HepG2 (cell line): ENCODE results near the gene GLTPD2. TPM values are rescaled to one million over a fixed set of nuclear protein-coding genes. Genes with fewer than 3 reads are reported as not detected.

Experiments used
- ARID3A ChIP-seq: IDR thresholded peaks from 2 replicates; pipeline ENCODE4 v1.6.1; 2012; ENCODE audit warnings: low read depth, low read length, improper control_type of control experiment
- ERF ChIP-seq: IDR thresholded peaks from 2 replicates; pipeline ENCODE4 v1.6.1; 2018; ENCODE audit warnings: missing biosample characterization, missing genetic modification reagents
- ETS1 ChIP-seq: sonication (generic); formaldehyde crosslinking; IDR thresholded peaks from 2 replicates; pipeline ENCODE4 v1.4.0; 2020; ENCODE audit warnings: missing genetic modification reagents
- JARID2 ChIP-seq: sonication (generic); formaldehyde crosslinking; IDR thresholded peaks from 2 replicates; pipeline ENCODE4 v1.8.1; 2023; ENCODE audit warnings: missing genetic modification reagents, inconsistent platforms; ENCODE audit not compliant: insufficient replicate concordance
- KLF9 ChIP-seq: IDR thresholded peaks from 2 replicates; pipeline ENCODE4 v1.6.1; 2016; ENCODE audit warnings: low read depth
- NR2F2 ChIP-seq: IDR thresholded peaks from 2 replicates; pipeline ENCODE4 v1.6.1; 2012; ENCODE audit warnings: low read depth, inconsistent platforms, borderline replicate concordance
- PLRG1 ChIP-seq: fragments of 450-650 bp; conservative IDR thresholded peaks from 2 replicates; pipeline ENCODE4 v1.6.1; 2016
- POGZ ChIP-seq: sonication (generic); formaldehyde crosslinking; IDR thresholded peaks from 2 replicates; pipeline ENCODE4 v1.4.0; 2020; ENCODE audit warnings: mild to moderate bottlenecking, missing genetic modification reagents
- RARG ChIP-seq: sonication (generic); formaldehyde crosslinking; IDR thresholded peaks from 2 replicates; pipeline ENCODE4 v1.4.0; 2020; ENCODE audit warnings: low read depth, mild to moderate bottlenecking, missing genetic modification reagents
- SMARCC2 ChIP-seq: fragments of 450-650 bp; IDR thresholded peaks from 2 replicates; pipeline ENCODE4 v1.6.1; 2017; ENCODE audit warnings: antibody characterized with exemption, mild to moderate bottlenecking
- SRF ChIP-seq: IDR thresholded peaks from 2 replicates; pipeline ENCODE4 v1.6.1; 2011; ENCODE audit warnings: mild to moderate bottlenecking, low read depth, low read length, moderate library complexity
- SYNCRIP ChIP-seq: fragments of 200-400 bp; formaldehyde crosslinking; IDR thresholded peaks from 2 replicates; pipeline ENCODE4 v1.6.1; 2018; ENCODE audit warnings: mild to moderate bottlenecking, low read depth, low read length; ENCODE audit not compliant: insufficient read depth
- THYN1 ChIP-seq: sonication (generic); formaldehyde crosslinking; IDR thresholded peaks from 2 replicates; pipeline ENCODE4 v1.8.1; 2023; ENCODE audit warnings: low read depth, mild to moderate bottlenecking, moderate library complexity, missing genetic modification reagents, borderline replicate concordance
- ZMAT5 ChIP-seq: sonication (generic); formaldehyde crosslinking; IDR thresholded peaks from 2 replicates; pipeline ENCODE4 v1.5.0; 2020; ENCODE audit warnings: mild to moderate bottlenecking, low read depth, missing genetic modification reagents, borderline replicate concordance
- ZNF12 ChIP-seq: sonication (generic); formaldehyde crosslinking; IDR thresholded peaks from 2 replicates; pipeline ENCODE4 v1.5.0; 2020; ENCODE audit warnings: missing genetic modification reagents
- ZNF232 ChIP-seq: sonication (generic); formaldehyde crosslinking; IDR thresholded peaks from 2 replicates; pipeline ENCODE4 v1.4.0; 2020; ENCODE audit warnings: missing genetic modification reagents, borderline replicate concordance
- ZNF282 ChIP-seq: fragments of 450-650 bp; IDR thresholded peaks from 2 replicates; pipeline ENCODE4 v1.6.1; 2018; ENCODE audit not compliant: partially characterized antibody
- ZNF451 ChIP-seq: sonication (generic); formaldehyde crosslinking; IDR thresholded peaks from 2 replicates; pipeline ENCODE4 v1.5.0; 2020; ENCODE audit warnings: mild to moderate bottlenecking, missing genetic modification reagents
- ZNF614 ChIP-seq: IDR thresholded peaks from 2 replicates; pipeline ENCODE4 v1.6.1; 2018; ENCODE audit warnings: missing biosample characterization, missing genetic modification reagents, inconsistent platforms, borderline replicate concordance
- polyA plus RNA-seq, 8 experiments: library from polyadenylated mRNA; depleted of rRNA in 3 of 8; stranded (reverse) in 7 of 8; unstranded in 1 of 8; fragments of >200 nt; fragmentation: Illumina TruSeq in 4 of 8; extraction: Trizol in 4 of 8; gene quantifications; 2 replicates each; pipeline versions ENCODE4 v1.2.1 to v1.2.3, GENCODE V29; 2011 to 2016; ENCODE audit warnings: low read depth in 4 of 8, missing spikeins in 1 of 8, mixed read lengths in 1 of 8; ENCODE audit not compliant: insufficient read depth in 1 of 8
- total RNA-seq, 5 experiments: library from RNA; depleted of rRNA; stranded (reverse); fragments of >200 nt; fragmentation: Illumina TruSeq; extraction: Trizol; gene quantifications; 2 replicates each; pipeline ENCODE4 v1.2.3, GENCODE V29; 2016; ENCODE audit warnings: low read depth in 1 of 5
- TF ChIP-seq, protein P1 (sequence below): sonication (generic); formaldehyde crosslinking; IDR thresholded peaks from 2 replicates; pipeline ENCODE4 v1.4.0; 2020; ENCODE audit warnings: missing genetic modification reagents, borderline replicate concordance

The GLTPD2 gene
- total and polyA plus RNA-seq, 2 of the 13 experiments (the other 11 are each of a cell fraction or from before 2014, with no cell fraction given), result 7.5 to 12.9 TPM

GRCh38 chr17:4739122-4740024 is 49.4 kb upstream of the GLTPD2 start, which contains the start of the genes CXCL16 and ZMYND15 (continued):
- TF ChIP-seq, protein P1, sequence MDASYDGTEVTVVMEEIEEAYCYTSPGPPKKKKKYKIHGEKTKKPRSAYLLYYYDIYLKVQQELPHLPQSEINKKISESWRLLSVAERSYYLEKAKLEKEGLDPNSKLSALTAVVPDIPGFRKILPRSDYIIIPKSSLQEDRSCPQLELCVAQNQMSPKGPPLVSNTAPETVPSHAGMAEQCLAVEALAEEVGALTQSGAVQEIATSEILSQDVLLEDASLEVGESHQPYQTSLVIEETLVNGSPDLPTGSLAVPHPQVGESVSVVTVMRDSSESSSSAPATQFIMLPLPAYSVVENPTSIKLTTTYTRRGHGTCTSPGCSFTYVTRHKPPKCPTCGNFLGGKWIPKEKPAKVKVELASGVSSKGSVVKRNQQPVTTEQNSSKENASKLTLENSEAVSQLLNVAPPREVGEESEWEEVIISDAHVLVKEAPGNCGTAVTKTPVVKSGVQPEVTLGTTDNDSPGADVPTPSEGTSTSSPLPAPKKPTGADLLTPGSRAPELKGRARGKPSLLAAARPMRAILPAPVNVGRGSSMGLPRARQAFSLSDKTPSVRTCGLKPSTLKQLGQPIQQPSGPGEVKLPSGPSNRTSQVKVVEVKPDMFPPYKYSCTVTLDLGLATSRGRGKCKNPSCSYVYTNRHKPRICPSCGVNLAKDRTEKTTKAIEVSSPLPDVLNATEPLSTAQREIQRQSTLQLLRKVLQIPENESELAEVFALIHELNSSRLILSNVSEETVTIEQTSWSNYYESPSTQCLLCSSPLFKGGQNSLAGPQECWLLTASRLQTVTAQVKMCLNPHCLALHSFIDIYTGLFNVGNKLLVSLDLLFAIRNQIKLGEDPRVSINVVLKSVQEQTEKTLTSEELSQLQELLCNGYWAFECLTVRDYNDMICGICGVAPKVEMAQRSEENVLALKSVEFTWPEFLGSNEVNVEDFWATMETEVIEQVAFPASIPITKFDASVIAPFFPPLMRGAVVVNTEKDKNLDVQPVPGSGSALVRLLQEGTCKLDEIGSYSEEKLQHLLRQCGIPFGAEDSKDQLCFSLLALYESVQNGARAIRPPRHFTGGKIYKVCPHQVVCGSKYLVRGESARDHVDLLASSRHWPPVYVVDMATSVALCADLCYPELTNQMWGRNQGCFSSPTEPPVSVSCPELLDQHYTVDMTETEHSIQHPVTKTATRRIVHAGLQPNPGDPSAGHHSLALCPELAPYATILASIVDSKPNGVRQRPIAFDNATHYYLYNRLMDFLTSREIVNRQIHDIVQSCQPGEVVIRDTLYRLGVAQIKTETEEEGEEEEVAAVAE (CRISPR knock-in tag), result no peak
- TF ChIP-seq ZNF451 (CRISPR knock-in tag) (peak; percentile 2; the same call in 1 of the 2 replicates), THYN1 (CRISPR knock-in tag) (no peak), ETS1 (CRISPR knock-in tag) (no peak), NR2F2 (no peak), POGZ (CRISPR knock-in tag) (peak; percentile 54; the same call in 1 of the 2 replicates), SMARCC2 (no peak), PLRG1 (no peak), ZNF614 (CRISPR knock-in tag) (peak; percentile 30; the same call in 1 of the 2 replicates), SRF (no peak), ZNF232 (CRISPR knock-in tag) (0 out of 2 replicates have a peak, but pooled peaks have one; percentile 1), ZMAT5 (no peak), KLF9 (no peak), ARID3A (no peak), JARID2 (CRISPR knock-in tag) (no peak), ZNF282 (no peak), ERF (CRISPR knock-in tag) (no peak), RARG (0 out of 2 replicates have a peak, but pooled peaks have one; percentile 45), ZNF12 (CRISPR knock-in tag) (no peak), SYNCRIP (no peak)
